Mesodermal cell (in vitro differentiated cells): ENCODE results near the gene MED12L.

Experiments
- H3K27ac ChIP-seq: 2 replicates; pipeline ENCODE4 v1.7.0; 2013; ENCODE audit warnings: mild to moderate bottlenecking, low read depth, low read length, moderate library complexity; ENCODE audit not compliant: severe bottlenecking
- H3K36me3 ChIP-seq: 2 replicates; pipeline ENCODE4 v1.7.1; 2013; ENCODE audit warnings: mild to moderate bottlenecking, low read length, moderate library complexity; ENCODE audit not compliant: control insufficient read depth, insufficient read depth
- H3K4me1 ChIP-seq: one replicate; pipeline ENCODE4 v1.7.1; 2013; ENCODE audit warnings: mild to moderate bottlenecking, low read length; ENCODE audit not compliant: insufficient read depth, control insufficient read depth, poor library complexity, severe bottlenecking
- H3K4me3 ChIP-seq: 2 replicates; pipeline ENCODE4 v1.7.0; 2013; ENCODE audit warnings: low read length, control low read depth, mild to moderate bottlenecking; ENCODE audit not compliant: insufficient read depth, poor library complexity, severe bottlenecking; ENCODE audit errors: extremely low read depth
- H3K9me3 ChIP-seq: 2 replicates; pipeline ENCODE4 v1.7.1; 2013; ENCODE audit warnings: mild to moderate bottlenecking, low read length, moderate library complexity; ENCODE audit not compliant: control insufficient read depth
- WGBS, 2 experiments: methylation state at CpG; one replicate each; pipeline ENCODE4 v1.1.5; 2013; ENCODE audit warnings: missing lambda C conversion rate in 2 of 2; ENCODE audit not compliant: insufficient coverage in 2 of 2; 5-methylcytosine and 5-hydroxymethylcytosine counted together

MED12L gene

GRCh38 chr3:151415289-151415688 is 329.8 kb downstream of the MED12L start:
- Histone ChIP-seq H3K4me1 (no peaks in the 10 kb centered on the region), H3K9me3 (peaks cover 2% of the 10 kb centered on the region), H3K4me3 (no peak overlapping the region), H3K27ac (no peak overlapping the region), H3K36me3 (peaks cover 2% of the 10 kb centered on the region)
- WGBS, 2 experiments, result 100% methylated on average over 1 of the region's 1 CpG

GRCh38 chr3:151419806-151420205 is 334.3 kb downstream of the MED12L start:
- peaks cover 3% of the 10 kb centered on the region for H3K4me1 ChIP-seq
- H3K36me3 ChIP-seq, result peaks cover 5% of the 10 kb centered on the region
- no peak overlapping the region for H3K27ac ChIP-seq
- no peaks in the 10 kb centered on the region for H3K9me3 ChIP-seq
- no peak overlapping the region for H3K4me3 ChIP-seq
- 85% methylated on average over 3 of the region's 6 CpGs; no CpG with 5 or more reads in 1 of the 2 experiments for WGBS, 2 experiments

GRCh38 chr3:151421938-151422337 is 336.5 kb downstream of the MED12L start:
- no peak overlapping the region for H3K27ac ChIP-seq
- H3K4me3 ChIP-seq, result no peak overlapping the region
- H3K36me3 ChIP-seq, result peaks cover 5% of the 10 kb centered on the region
- 97 to 100% methylated on average over 1 to 4 of the region's 4 CpGs for WGBS, 2 experiments
- no peaks in the 10 kb centered on the region for H3K9me3 ChIP-seq
- peaks cover 11% of the 10 kb centered on the region for H3K4me1 ChIP-seq

GRCh38 chr3:151423091-151423490 is 337.6 kb downstream of the MED12L start:
- 82% methylated on average over 3 of the region's 5 CpGs; no CpG with 5 or more reads in 1 of the 2 experiments for WGBS, 2 experiments
- Histone ChIP-seq H3K9me3 (no peaks in the 10 kb centered on the region), H3K4me3 (no peak overlapping the region)

DNA sequence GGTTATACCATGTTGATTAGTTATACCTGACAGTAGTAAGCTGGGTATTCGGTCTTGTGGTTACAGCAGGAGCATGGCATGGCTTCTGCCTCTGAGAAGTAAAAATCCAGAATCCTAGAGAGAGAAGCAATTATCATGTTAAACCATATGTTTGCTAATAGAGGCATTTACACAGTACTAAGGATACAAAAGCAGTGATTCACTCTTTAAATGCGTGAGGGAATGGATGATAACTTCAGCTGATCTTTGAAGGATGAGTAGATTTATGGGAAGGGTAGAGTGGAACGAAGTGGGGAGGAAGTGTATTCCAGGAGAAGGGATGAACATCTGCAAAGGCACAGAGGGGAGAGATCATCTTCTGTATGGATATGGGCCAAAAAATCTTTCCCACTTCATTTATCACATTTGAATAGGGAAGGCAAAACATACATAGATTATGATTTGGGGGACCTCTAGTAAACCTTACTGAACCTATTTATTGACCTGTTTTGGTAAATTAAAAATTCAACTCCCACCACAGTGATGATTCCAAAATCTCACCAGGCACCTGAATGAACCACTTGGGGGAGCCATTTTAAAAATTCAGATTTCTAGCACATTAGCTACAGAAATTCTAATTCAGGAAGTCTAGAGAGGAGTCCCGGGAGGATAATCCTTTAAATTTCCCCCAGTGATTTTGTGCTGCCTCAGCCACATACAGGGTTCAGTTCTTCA is 340.3 kb downstream of the MED12L start:
- no peak overlapping the region for H3K27ac ChIP-seq
- H3K4me1 ChIP-seq, result peaks cover 11% of the 10 kb centered on the region
- 82% methylated on average over 4 of the region's 4 CpGs; no CpG with 5 or more reads in 1 of the 2 experiments for WGBS, 2 experiments
- no peaks in the 10 kb centered on the region for H3K9me3 ChIP-seq
- no peak overlapping the region for H3K4me3 ChIP-seq
- peaks cover 2% of the 10 kb centered on the region for H3K36me3 ChIP-seq

More at GRCh38 chr3:151423091-151423490, 337.6 kb downstream of the MED12L start:
- Histone ChIP-seq H3K27ac (no peak overlapping the region), H3K36me3 (peaks cover 5% of the 10 kb centered on the region), H3K4me1 (peaks cover 11% of the 10 kb centered on the region)

DNA sequence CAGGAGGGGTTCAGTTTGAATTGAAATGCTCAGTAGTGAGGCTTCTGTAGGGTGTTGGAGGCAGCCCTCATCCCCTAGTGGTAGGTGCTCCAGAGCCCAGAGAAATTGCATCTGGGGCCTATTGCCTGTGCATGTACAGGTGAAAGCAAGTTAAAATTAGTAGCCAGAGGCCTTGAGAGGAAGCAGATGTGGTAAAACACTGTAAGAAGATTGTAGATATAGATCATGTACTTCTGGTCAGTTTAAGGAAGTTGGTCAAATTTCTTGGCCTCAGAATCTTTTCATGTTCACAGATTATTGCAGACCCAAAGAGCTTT is 340.8 kb downstream of the MED12L start:
- Histone ChIP-seq H3K27ac (no peak overlapping the region), H3K9me3 (no peaks in the 10 kb centered on the region), H3K36me3 (peaks cover 2% of the 10 kb centered on the region), H3K4me3 (no peak overlapping the region), H3K4me1 (peaks cover 11% of the 10 kb centered on the region)

- peaks cover 11% of the 10 kb centered on the region for H3K4me1 ChIP-seq
- H3K36me3 ChIP-seq, result no peaks in the 10 kb centered on the region
- 100% methylated on average over 2 of the region's 2 CpGs; no CpG with 5 or more reads in 1 of the 2 experiments for WGBS, 2 experiments
- no peaks in the 10 kb centered on the region for H3K9me3 ChIP-seq
- no peak overlapping the region for H3K4me3 ChIP-seq
- no peak overlapping the region for H3K27ac ChIP-seq
Observed at GRCh38 chr3:151428386-151428785, 342.9 kb downstream of the MED12L start.

- Histone ChIP-seq H3K9me3 (no peaks in the 10 kb centered on the region), H3K4me3 (no peak overlapping the region), H3K27ac (no peak overlapping the region), H3K36me3 (no peaks in the 10 kb centered on the region), H3K4me1 (no peaks in the 10 kb centered on the region)
- 93 to 98% methylated on average over 3 to 4 of the region's 5 CpGs for WGBS, 2 experiments
Observed at GRCh38 chr3:151430821-151431484, 345.5 kb downstream of the MED12L start.

- WGBS, 2 experiments, result 85 to 94% methylated on average over 3 of the region's 3 CpGs
- H3K36me3 ChIP-seq, result no peaks in the 10 kb centered on the region
- no peak overlapping the region for H3K4me3 ChIP-seq
- H3K27ac ChIP-seq, result no peak overlapping the region
- H3K4me1 ChIP-seq, result no peaks in the 10 kb centered on the region
- H3K9me3 ChIP-seq, result no peaks in the 10 kb centered on the region
Observed at GRCh38 chr3:151431940-151432339, 346.5 kb downstream of the MED12L start.

GRCh38 chr3:151432616-151433372 is 347.3 kb downstream of the MED12L start:
- no peak overlapping the region for H3K27ac ChIP-seq
- H3K9me3 ChIP-seq, result no peaks in the 10 kb centered on the region
- H3K4me3 ChIP-seq, result no peak overlapping the region
- H3K4me1 ChIP-seq, result no peaks in the 10 kb centered on the region
- no peaks in the 10 kb centered on the region for H3K36me3 ChIP-seq
- WGBS, 2 experiments, result 88 to 91% methylated on average over 2 to 5 of the region's 7 CpGs
